22Rv1 (cell line): Measurements from ENCODE around the gene RAB4B.

Source experiments
- ZFX ChIP-seq: fragments of 450-650 bp; IDR thresholded peaks from 2 replicates; pipeline ENCODE4 v1.6.1; 2017; ENCODE audit warnings: antibody characterized with exemption, borderline replicate concordance
- TF ChIP-seq, protein P1 (sequence below): fragments of 450-650 bp; IDR thresholded peaks from 2 replicates; pipeline ENCODE4 v1.5.1; 2017; ENCODE audit warnings: mild to moderate bottlenecking

DNA sequence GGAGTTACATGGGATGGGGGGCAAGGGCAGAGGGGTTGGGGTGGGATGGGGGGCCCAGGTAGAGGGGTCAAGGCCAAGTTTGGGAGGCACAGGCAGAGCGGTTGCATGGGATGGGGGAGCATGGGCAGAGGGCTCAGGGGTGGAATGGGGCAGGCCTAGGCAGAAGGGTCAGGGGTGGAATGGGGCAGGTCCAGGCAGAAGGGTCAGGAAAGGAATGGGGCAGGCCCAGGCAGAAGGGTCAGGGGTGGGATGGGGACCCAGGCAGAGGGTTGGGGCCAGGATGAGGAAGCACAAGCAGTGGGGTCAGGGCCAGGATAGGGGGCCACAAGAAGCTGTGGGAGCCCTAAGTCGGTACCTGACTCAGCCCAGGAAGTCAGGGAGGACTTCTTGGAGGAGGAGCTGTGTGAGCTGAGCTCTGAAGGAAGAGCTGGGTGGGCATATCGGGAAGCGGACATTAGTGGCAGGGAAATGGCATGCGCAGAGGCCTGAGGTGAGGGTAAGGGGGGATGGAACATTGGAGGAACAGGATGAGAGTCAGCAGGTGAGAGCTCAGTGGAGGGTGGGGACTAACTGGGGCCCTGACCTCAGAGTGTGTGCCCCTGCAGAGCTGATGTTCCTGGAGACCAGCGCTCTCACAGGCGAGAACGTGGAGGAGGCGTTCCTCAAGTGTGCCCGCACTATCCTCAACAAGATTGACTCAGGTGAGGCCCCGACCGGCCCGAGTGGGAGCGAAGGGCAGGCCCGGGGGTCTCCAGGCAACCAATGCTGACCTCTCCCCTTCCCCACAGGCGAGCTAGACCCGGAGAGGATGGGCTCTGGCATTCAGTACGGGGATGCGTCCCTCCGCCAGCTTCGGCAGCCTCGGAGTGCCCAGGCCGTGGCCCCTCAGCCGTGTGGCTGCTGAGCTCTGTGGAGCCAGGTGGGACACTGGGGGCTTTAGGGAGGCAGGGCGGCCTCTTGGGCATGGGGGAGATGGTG is 8.3 kb downstream of the RAB4B start:
- TF ChIP-seq, protein P1, sequence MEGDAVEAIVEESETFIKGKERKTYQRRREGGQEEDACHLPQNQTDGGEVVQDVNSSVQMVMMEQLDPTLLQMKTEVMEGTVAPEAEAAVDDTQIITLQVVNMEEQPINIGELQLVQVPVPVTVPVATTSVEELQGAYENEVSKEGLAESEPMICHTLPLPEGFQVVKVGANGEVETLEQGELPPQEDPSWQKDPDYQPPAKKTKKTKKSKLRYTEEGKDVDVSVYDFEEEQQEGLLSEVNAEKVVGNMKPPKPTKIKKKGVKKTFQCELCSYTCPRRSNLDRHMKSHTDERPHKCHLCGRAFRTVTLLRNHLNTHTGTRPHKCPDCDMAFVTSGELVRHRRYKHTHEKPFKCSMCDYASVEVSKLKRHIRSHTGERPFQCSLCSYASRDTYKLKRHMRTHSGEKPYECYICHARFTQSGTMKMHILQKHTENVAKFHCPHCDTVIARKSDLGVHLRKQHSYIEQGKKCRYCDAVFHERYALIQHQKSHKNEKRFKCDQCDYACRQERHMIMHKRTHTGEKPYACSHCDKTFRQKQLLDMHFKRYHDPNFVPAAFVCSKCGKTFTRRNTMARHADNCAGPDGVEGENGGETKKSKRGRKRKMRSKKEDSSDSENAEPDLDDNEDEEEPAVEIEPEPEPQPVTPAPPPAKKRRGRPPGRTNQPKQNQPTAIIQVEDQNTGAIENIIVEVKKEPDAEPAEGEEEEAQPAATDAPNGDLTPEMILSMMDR, result no peak
- no peak for TF ChIP-seq ZFX
